ENCODE measurements around the gene VWC2L. TPM values are rescaled to one million over a fixed set of nuclear protein-coding genes. Genes with fewer than 3 reads are reported as not detected.
A peak's percentile ranks its signal among the peaks of the same experiment; 100 is the strongest.

VWC2L gene
- total RNA-seq (not detected), polyA plus RNA-seq (not detected)

GRCh38 chr2:214410918-214411554 is at the start of gene VWC2L:
Gene VWC2L (plus strand): TSS chr2:214411054. CDS start chr2:214414194, 3,140 bp downstream.
- WGBS = 14% methylated on average over 19 of the region's 19 CpGs
- no peaks in the 10 kb centered on the region for H3K27me3 ChIP-seq (ENCODE audit: control insufficient read depth in 4 of 4, insufficient read depth in 4 of 4, low read length in 3 of 4)
- H3K27ac ChIP-seq (ENCODE audit: low read depth in 1 of 2, low read length in 2 of 2) = no peak within 1 kb of the TSS
- DNase-seq (ENCODE audit: low spot score) = peak; percentile 70
- H3K4me1 ChIP-seq (ENCODE audit: control insufficient read depth in 4 of 4, insufficient read depth in 4 of 4, low read length in 3 of 4) = no peaks in the 10 kb centered on the region
- H3K9ac ChIP-seq (ENCODE audit: low read depth in 1 of 2, low read length in 2 of 2) = no peak within 1 kb of the TSS
- no peak within 1 kb of the TSS for H3K4me3 ChIP-seq (ENCODE audit: low read depth in 1 of 3, low read length in 3 of 3)
- peak in 1 of 2 donors; percentile 8 for TF ChIP-seq RAD21 (IDR thresholded peaks at IDR 0.05)
- no peak for TF ChIP-seq FOXA1 (IDR thresholded peaks at IDR 0.05)
- TF ChIP-seq REST (IDR thresholded peaks at IDR 0.05) = peak; percentile 100
- peaks cover 0 to 2% (median 0%) of the 10 kb centered on the region in 4 donors for H3K9me3 ChIP-seq (ENCODE audit: control insufficient read depth in 4 of 4, low read length in 3 of 4)
- no peaks in the 10 kb centered on the region for H3K36me3 ChIP-seq (ENCODE audit: control insufficient read depth in 4 of 4, insufficient read depth in 3 of 4, low read depth in 1 of 4, low read length in 3 of 4)

- Histone ChIP-seq H3K9ac (ENCODE audit: low read depth in 1 of 2, low read length in 2 of 2) (no peak overlapping the region), H3K4me3 (ENCODE audit: low read depth in 1 of 3, low read length in 3 of 3) (no peak overlapping the region), H3K4me1 (ENCODE audit: control insufficient read depth in 4 of 4, insufficient read depth in 4 of 4, low read length in 3 of 4) (no peaks in the 10 kb centered on the region), H3K9me3 (ENCODE audit: control insufficient read depth in 4 of 4, low read length in 3 of 4) (no peaks in the 10 kb centered on the region), H3K27me3 (ENCODE audit: control insufficient read depth in 4 of 4, insufficient read depth in 4 of 4, low read length in 3 of 4) (peaks cover 0 to 3% (median 0%) of the 10 kb centered on the region in 4 donors), H3K36me3 (ENCODE audit: control insufficient read depth in 4 of 4, insufficient read depth in 3 of 4, low read depth in 1 of 4, low read length in 3 of 4) (no peaks in the 10 kb centered on the region), H3K27ac (ENCODE audit: low read depth in 1 of 2, low read length in 2 of 2) (no peak overlapping the region)
- no peak for DNase-seq (ENCODE audit: low spot score)
- 75% methylated on average over 4 of the region's 4 CpGs for WGBS
- TF ChIP-seq, protein P1, sequence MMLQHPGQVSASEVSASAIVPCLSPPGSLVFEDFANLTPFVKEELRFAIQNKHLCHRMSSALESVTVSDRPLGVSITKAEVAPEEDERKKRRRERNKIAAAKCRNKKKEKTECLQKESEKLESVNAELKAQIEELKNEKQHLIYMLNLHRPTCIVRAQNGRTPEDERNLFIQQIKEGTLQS (IDR thresholded peaks at IDR 0.05) = no peak
- TF ChIP-seq HNF4G (IDR thresholded peaks at IDR 0.05) (no peak), TAF1 (conservative IDR thresholded peaks at IDR 0.05) (no peak)
Observed at GRCh38 chr2:214361116-214361515, 49.7 kb upstream of the VWC2L start.

GRCh38 chr2:214365549-214365948 is 45.3 kb upstream of the VWC2L start:
- Histone ChIP-seq H3K9ac (ENCODE audit: low read depth in 1 of 2, low read length in 2 of 2) (no peak overlapping the region), H3K4me1 (ENCODE audit: control insufficient read depth in 4 of 4, insufficient read depth in 4 of 4, low read length in 3 of 4) (no peaks in the 10 kb centered on the region), H3K4me3 (ENCODE audit: low read depth in 1 of 3, low read length in 3 of 3) (no peak overlapping the region), H3K27ac (ENCODE audit: low read depth in 1 of 2, low read length in 2 of 2) (no peak overlapping the region), H3K27me3 (ENCODE audit: control insufficient read depth in 4 of 4, insufficient read depth in 4 of 4, low read length in 3 of 4) (no peaks in the 10 kb centered on the region), H3K9me3 (ENCODE audit: control insufficient read depth in 4 of 4, low read length in 3 of 4) (no peaks in the 10 kb centered on the region), H3K36me3 (ENCODE audit: control insufficient read depth in 4 of 4, insufficient read depth in 3 of 4, low read depth in 1 of 4, low read length in 3 of 4) (no peaks in the 10 kb centered on the region)
- WGBS = 89% methylated on average over 1 of the region's 1 CpG
- DNase-seq (ENCODE audit: low spot score) = no peak
- no peak for TF ChIP-seq RXRA (IDR thresholded peaks at IDR 0.05)
- no peak for TF ChIP-seq JUND (IDR thresholded peaks at IDR 0.05)
- no peak for TF ChIP-seq GABPA (IDR thresholded peaks at IDR 0.05 in 1 of 2, conservative IDR thresholded peaks at IDR 0.05 in 1 of 2)

DNA sequence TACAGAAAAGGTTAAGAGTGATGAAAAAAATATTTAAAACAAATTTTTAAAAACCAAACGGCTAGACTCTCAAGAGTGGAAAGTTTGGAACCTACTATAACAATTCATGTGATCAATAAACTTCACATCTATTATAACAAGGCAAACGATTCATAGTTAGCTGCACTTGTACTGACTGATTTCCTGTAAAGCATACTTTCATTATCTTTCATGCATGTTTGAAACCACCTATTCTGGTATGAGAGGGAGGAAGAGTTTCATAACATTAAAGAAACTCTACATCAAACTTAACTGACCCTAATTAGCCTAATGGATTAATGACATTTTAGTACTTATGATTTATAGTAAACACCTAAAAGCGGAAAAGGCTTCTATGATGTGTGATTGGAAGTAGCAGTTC is 43.7 kb upstream of the VWC2L start:
- no peaks in the 10 kb centered on the region for H3K9me3 ChIP-seq (ENCODE audit: control insufficient read depth in 4 of 4, low read length in 3 of 4)
- TF ChIP-seq NR2F2 (IDR thresholded peaks at IDR 0.05) (no peak), GABPA (IDR thresholded peaks at IDR 0.05 in 1 of 2, conservative IDR thresholded peaks at IDR 0.05 in 1 of 2) (no peak), TAF1 (conservative IDR thresholded peaks at IDR 0.05) (no peak), RAD21 (IDR thresholded peaks at IDR 0.05) (no peak), CTCF (IDR thresholded peaks at IDR 0.05; ENCODE audit: low read depth, low read length, missing input control) (no peak), RXRA (IDR thresholded peaks at IDR 0.05) (no peak), FOXA2 (IDR thresholded peaks at IDR 0.05) (no peak), HNF4A (conservative IDR thresholded peaks at IDR 0.05) (no peak), FOXA1 (IDR thresholded peaks at IDR 0.05) (no peak), SP1 (IDR thresholded peaks at IDR 0.05) (no peak)
- TF ChIP-seq, protein P1 (IDR thresholded peaks at IDR 0.05) = no peak
- H3K9ac ChIP-seq (ENCODE audit: low read depth in 1 of 2, low read length in 2 of 2) = no peak overlapping the region
- no peaks in the 10 kb centered on the region for H3K4me1 ChIP-seq (ENCODE audit: control insufficient read depth in 4 of 4, insufficient read depth in 4 of 4, low read length in 3 of 4)
- H3K27ac ChIP-seq (ENCODE audit: low read depth in 1 of 2, low read length in 2 of 2) = no peak overlapping the region
- H3K27me3 ChIP-seq (ENCODE audit: control insufficient read depth in 4 of 4, insufficient read depth in 4 of 4, low read length in 3 of 4) = no peaks in the 10 kb centered on the region
- no peak overlapping the region for H3K4me3 ChIP-seq (ENCODE audit: low read depth in 1 of 3, low read length in 3 of 3)
- no peak for DNase-seq (ENCODE audit: low spot score)
- 69% methylated on average over 3 of the region's 3 CpGs for WGBS
- no peaks in the 10 kb centered on the region for H3K36me3 ChIP-seq (ENCODE audit: control insufficient read depth in 4 of 4, insufficient read depth in 3 of 4, low read depth in 1 of 4, low read length in 3 of 4)
